Adipose tissue (tissue), 3 donors: Measurements from ENCODE around the gene TFF1. TPM values are rescaled to one million over a fixed set of nuclear protein-coding genes. Genes with fewer than 3 reads are reported as not detected.
"Not testable (repeated sequence)": the region's sequence is repeated elsewhere in the genome, so short reads cannot be mapped to it uniquely, and the experiment has no call there.

Source experiments
- H3K27ac ChIP-seq: one replicate; pipeline ENCODE4 v1.5.1; 2013; ENCODE audit warnings: low read depth, low read length
- WGBS, 3 donors: extraction: QIAGEN DNeasy Blood & Tissue Kit; methylation state at CpG; one replicate each; pipeline ENCODE4 v1.1.7; 2013; 5-methylcytosine and 5-hydroxymethylcytosine counted together
- polyA plus RNA-seq, 3 donors: library from polyadenylated mRNA; stranded (reverse); fragments of 200-250 nt; gene quantifications; one replicate each; pipeline ENCODE4 v1.2.3, GENCODE V29; 2013
- donor health status: healthy with polysubstance abuse.
- donor health status: Bipolar disorder and iron deficiency.
- donor health status: healthy.

TFF1 gene
- 100 to 1,000 TPM in 1 of 3 donors, 10 to 100 TPM in 1, 1 to 10 TPM in 1; 2.9 to 931 (median 66.4) TPM for polyA plus RNA-seq

DNA sequence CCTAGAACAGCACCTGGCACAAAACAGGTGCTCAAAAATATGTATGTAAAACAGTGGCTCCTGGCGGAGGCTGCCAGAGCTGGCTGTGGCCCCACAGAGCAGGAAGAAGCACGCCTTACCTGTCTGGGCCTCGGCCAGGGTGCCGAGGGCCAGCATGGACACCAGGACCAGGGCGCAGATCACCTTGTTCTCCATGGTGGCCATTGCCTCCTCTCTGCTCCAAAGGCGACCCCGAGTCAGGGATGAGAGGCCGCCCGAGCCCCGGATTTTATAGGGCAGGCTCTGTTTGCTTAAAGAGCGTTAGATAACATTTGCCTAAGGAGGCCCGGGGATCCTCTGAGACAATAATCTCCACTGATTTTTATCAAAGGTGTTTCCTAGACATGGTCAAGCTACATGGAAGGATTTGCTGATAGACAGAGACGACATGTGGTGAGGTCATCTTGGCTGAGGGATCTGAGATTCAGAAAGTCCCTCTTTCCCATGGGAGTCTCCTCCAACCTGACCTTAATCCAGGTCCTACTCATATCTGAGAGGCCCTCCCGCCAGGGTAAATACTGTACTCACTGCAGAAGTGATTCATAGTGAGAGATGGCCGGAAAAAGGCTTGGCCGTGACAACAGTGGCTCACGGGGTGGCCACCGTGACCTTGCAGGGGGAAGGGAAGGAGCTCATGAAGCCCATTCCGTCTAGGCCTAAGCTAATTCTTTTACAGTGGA lies at the start of gene TFF1:
Gene TFF1 (minus strand): TSS at position 244 of the 719 bp plus-strand sequence. CDS start 40 bp downstream, at position 204.
- H3K27ac ChIP-seq: no peak within 1 kb of the TSS
- 77 to 85% (median 82%) methylated on average over 19 of the region's 19 CpGs for WGBS, 3 donors

DNA sequence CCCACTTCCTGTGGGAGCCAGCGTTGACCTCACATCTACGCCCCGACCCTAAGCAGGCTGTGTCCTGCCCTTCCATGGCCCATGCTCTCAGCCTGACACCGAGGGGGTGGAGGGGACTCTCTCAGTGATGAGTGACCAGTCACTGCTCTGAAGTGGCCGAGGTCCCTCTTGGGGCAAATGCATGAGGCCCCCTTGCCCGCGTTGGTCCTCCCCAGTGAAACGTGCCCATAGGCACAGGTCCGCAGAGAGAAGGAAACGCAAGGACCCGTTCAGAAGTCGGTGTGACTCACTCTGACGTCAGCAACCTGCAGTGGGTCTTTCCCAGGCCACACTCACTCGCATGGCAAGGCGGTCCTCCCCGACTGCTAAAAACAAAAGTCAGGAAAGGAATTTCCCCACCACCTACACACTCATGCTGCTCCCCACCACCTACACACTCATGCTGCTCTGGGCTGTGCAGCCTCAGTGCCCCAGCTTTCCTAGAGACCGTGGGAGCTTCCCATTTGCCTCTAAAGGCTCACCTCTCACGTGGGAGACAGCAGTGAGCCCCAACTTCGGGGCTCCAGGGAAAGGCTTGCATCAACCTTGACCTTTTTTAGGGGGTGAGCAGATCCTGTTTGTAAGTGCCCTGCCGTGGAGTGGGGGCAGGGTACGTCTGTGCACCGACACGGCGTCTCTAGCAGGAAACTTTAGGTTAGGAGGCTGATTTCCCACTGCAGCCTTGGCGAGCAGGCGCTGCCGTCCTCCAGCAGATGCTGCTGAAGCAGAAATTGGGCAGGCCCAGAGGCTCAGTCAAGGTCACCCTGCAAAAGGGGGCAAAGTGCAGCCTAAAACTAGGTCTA lies 48.8 kb upstream of the TFF1 start:
- H3K27ac ChIP-seq: no peak overlapping the region
- 46 to 64% (median 56%) methylated on average over 25 to 27 of the region's 27 CpGs for WGBS, 3 donors

DNA sequence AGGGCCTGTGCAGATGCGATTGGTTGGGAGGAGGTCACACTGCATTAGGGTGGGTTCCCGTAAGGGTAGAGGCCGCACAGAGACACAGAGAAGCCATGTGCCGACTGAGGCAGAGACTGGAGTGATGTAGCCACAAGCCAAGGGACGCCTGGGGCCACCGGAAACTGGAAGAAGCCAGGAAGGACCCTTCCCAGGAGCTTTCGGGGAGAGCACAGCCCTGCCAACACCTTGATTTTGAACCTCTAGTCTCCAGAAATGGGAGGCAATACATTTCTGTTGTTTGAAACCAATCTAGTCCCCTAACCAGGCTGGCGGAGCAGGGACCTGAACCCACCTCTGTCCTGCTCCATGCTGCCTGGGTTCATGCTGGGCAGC lies 48.2 kb upstream of the TFF1 start:
- WGBS, 3 donors: 90 to 96% (median 90%) methylated on average over 8 of the region's 8 CpGs
- H3K27ac ChIP-seq: no peak overlapping the region

DNA sequence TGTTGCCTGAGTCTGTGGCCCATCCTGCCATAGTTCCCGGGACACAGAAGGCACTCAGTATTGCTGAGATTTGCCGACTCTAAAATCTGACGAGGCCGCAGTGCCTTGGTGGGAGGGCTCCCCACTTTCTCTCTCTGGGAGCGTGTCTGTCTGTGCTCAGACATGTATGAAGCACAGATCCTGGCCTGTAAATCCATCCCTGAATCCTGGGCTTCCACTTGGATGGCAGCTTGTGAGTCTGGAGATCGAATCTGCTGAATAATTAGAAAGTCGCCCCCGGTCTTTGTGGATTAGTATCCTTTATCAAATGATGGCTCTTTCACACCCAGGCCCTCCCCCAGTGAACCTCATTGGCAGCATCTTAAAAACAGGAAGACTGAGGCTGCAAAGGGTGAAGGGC lies 47.7 kb upstream of the TFF1 start:
- 92 to 94% (median 93%) methylated on average over 8 of the region's 8 CpGs for WGBS, 3 donors
- H3K27ac ChIP-seq: no peak overlapping the region

DNA sequence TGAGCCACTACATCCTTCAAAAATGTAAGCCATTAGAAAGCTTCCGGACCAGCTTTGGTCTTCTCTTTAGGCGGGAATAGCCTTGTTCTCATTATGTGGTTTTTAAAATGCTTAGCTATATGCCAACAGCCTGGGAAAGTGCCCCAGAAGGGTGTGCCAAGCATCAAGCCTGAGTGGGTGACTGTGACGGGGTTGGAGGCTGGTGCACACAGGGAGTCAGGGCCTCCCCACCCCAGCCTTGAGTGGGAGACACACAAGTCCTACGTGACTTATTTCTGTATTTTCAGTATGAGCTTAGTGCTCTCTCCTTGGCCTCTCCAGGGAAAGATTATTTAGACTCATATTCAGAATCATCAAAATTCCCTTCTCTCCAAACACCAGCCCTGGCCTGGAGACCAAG lies 47.2 kb upstream of the TFF1 start:
- H3K27ac ChIP-seq: no peak overlapping the region
- 88 to 90% (median 89%) methylated on average over 4 of the region's 4 CpGs for whole genome bisulfite sequencing, 3 donors

DNA sequence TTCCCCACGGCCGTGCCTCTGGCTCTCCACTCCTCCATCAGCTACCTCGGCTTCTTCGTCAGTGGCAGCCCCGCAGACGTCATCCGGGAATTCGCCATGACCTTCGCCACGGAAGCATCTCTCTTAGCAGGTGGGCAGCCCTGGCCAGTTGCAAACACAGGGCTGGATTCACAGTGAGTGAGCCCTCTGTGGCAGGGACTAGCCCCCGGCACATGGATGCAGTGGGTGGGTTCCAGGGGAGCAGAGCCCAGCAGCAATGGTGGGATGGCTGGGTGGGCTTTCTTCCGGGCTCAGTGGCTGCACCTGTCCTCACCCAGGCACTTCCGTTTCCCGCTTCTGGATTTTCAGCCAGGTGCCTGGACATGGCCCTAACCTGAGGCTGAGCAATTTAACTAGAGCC lies 46.8 kb upstream of the TFF1 start:
- no peak overlapping the region for H3K27ac ChIP-seq
- WGBS, 3 donors: 78 to 88% (median 81%) methylated on average over 14 of the region's 14 CpGs

DNA sequence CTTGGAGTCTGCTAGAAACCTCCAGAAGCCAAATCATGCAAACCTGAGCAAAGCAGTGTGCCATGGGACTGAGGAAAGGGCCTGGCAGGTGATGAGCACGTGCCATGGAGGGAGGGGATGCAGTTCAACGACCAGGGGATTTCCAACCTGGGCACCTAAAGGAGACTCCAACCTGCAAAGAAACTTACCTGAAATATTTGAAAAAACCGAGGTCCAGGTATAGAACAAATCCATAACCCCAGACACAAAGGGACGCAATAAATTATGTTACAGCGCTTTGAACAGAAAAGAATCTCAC lies 46.2 kb upstream of the TFF1 start:
- no peak overlapping the region for H3K27ac ChIP-seq
- WGBS, 3 donors: 79 to 89% (median 86%) methylated on average over 5 of the region's 5 CpGs

DNA sequence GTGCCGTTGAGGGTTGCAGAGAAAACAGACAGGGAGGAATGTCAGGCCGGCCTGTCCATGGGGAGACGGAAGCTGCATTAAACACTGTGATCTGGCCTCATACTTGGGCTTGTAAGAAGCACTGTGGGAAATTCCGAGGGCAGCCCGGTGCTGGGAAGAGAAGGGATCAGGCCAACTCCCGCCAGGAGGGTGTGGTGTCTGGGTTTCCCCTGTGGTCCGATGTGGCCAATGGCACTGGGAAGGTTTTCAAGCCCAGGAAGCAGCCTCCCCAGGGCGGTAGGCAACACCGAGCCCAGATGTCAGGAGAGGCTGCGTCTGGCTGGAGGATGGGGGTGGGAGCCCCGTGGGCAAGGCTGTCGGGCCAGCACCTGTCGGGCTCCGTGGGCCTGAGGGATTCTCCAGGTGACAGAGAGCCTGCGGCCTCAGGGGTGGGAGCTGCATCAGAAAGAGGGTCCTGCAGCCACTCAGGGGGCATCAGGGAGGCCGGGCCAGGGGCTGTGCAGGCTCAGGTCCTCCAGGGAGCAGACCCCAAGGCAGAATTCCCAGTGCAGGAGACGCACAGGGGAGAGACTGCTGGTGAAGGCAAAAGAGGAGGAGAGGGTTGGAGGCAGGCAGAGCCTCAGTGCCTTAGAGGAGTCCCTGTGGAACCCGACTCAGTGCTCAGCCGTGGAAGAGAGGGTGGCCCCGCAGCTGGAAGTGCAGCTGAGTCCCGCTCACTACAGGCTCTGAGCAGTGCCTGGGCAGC lies 45.7 kb upstream of the TFF1 start:
- 58 to 68% (median 62%) methylated on average over 21 of the region's 21 CpGs for WGBS, 3 donors
- H3K27ac ChIP-seq: no peak overlapping the region

DNA sequence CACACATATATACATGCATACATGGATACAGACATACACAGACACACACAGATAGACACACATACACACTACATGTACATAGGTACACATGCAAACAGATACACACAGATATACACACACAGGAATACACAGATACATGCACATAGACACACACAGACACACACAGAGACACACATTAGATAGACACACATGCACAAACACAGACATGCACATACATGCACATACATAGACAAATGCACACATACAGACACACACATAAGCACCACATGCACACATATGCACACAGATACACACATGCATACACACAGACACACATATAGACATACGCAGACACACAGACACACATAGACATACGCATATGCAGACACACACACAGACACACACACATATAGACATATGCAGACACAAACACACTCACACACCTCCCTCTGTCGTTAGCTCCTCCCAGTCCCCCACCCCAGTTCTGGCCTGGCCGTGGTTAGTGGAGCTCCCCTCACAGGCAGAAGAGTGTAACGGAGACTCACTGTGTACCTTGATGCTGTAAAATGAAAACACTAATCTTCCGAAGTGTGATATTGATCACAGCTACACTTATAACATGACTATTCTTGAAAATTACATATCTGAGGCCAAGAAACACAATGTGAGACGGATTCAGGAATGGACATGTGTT lies 45.0 kb upstream of the TFF1 start:
- 55 to 63% (median 62%) methylated on average over 7 of the region's 7 CpGs for WGBS, 3 donors
- H3K27ac ChIP-seq: no peak overlapping the region

DNA sequence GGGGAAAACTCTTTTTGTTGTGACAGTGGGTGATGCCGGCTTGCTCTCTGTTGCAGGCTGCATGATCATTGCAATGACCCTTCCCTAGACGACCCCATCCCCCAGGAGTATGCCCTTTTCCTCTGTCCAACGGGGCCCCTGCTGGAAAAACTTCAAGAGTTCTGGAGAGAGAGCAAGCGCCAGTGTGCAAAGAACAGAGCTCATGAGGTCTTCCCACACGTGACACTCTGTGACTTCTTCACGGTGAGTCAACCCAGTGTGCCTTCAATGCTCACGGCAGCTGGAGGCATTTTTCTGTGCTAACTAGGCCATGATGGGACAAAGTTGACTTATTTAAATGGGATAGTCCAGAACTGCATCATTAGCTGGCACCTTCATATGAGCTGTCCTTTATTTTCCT lies 43.0 kb upstream of the TFF1 start:
- no peak overlapping the region for H3K27ac ChIP-seq
- WGBS, 3 donors: 72 to 82% (median 73%) methylated on average over 7 of the region's 7 CpGs

DNA sequence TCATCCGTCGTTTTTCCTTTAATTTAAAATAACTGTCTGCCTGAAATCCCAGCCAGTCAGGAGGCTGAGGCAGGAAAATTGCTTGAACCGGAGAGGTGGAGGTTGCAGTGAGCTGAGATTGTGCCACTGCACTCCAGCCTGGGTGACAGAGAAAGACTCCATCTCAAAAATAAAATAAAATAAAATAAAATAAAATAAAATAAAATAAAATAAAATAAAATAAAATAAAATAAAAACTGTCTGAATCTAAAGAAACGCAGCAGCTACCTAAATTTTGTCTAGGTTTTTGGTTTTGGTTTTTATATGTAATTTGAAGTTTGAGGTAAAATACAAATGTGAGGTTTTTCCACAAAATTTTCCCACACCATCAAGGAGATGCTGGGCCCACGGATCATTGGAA lies 42.4 kb upstream of the TFF1 start:
- WGBS, 3 donors: 82 to 88% (median 87%) methylated on average over 5 of the region's 5 CpGs
- not testable (repeated sequence) for H3K27ac ChIP-seq

DNA sequence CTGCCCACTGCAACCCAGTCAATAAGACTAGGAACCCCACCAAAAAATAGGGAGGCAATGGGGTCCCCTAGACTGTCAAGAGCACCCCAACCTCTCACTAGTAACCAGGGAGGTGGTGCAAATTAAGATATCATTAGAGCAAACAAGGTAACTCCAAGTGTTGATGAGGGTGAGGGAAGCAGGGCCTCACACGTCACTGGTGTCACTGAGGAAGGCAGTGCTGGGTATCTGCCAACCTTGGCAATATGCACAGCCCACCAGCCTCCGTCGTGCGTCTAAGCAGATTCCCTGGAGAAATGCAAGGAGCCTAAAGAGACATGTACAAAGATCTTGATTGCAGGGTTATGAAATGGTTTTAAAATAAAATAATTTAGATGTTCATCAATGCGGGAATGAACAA lies 41.1 kb upstream of the TFF1 start:
- WGBS, 3 donors: 69 to 72% (median 69%) methylated on average over 5 of the region's 5 CpGs
- no peak overlapping the region for H3K27ac ChIP-seq

DNA sequence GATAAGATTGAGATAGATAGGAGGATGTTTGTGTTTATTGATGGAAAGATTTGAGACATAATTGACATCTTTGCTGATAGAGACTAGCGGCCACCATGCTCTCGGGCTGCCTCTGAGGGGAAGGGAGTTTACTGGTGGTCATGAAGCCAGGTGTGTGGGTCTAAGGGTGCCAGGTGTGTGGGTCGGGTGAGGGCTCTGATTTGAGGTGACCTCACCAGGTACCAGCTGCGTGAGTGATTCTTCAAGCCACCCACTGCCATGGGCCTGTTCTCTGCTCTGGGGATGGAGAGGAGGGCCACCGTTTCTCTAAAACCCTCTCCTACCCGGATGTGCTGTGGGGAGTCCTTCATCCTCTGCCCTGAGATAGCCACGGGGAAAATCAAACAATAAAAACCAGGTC lies 40.5 kb upstream of the TFF1 start:
- 79 to 85% (median 79%) methylated on average over 7 of the region's 7 CpGs for WGBS, 3 donors
- H3K27ac ChIP-seq: no peak overlapping the region

DNA sequence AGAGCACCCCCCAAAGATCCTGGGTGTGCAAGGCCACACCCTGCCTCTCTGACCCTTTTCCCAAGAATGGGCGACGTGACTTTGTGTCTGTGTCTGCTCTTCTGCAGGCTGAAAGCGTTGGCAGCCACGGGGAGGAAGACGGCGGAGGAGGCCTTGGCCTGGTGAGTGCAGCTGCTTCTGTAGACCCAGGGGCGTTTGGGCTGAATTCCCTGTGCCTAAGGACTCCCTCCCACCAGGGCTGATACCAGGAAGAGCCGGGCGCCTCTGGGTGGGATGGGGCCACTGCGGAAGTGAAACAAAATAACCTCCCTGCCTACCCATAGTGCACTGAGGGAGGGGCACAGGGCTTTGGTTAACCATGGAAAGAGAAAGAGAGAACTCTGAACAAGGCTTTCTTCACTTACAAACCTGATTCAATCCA lies 39.9 kb upstream of the TFF1 start:
- 68 to 81% (median 76%) methylated on average over 10 of the region's 10 CpGs for WGBS, 3 donors
- H3K27ac ChIP-seq: no peak overlapping the region

DNA sequence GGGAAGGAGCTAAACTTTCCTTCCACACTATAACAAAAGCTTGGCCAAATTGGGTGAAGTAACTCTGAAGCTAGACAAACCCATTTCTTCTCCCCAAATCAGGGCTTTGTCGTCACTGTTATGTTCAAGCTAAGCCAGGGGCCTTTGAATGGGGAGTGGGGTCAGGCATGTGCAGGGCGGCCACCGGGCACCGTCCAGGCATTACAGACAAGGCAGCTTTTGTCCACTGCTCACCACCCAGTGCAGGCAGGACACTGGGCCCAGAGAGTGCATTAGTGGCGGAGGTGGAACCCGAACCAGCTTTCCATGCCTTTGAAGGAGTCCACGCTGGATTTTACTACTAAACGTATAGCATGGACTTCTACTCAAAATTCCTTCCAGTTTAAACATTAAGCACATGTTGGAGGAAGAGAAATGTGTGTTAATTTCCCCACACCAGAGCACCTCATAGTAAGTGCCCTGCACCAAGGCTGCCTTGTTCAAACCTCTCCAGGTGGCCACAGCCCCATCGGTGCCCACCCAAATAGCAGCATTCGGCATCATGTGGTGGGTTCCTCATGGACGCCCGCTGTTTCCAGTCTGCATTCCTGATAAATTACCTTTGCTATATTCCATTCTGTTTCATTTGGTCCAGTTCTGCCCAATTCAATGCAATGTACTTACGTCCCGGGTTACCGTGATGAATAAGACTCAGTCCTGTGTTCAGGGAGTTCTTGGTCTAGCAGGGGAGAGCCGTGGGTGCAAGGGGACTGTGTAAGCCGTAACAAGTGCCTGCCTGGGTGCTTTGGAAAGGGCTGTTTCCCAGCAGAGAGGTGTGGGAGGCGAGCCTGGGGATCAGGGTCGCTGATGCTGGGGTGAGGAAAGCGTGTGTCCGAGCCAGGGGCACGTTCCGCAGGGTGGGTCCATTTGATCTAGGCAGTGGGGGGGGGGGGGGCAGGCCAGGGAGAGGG lies 39.0 kb upstream of the TFF1 start:
- WGBS, 3 donors: 83 to 89% (median 88%) methylated on average over 23 of the region's 23 CpGs
- H3K27ac ChIP-seq: no peak overlapping the region

DNA sequence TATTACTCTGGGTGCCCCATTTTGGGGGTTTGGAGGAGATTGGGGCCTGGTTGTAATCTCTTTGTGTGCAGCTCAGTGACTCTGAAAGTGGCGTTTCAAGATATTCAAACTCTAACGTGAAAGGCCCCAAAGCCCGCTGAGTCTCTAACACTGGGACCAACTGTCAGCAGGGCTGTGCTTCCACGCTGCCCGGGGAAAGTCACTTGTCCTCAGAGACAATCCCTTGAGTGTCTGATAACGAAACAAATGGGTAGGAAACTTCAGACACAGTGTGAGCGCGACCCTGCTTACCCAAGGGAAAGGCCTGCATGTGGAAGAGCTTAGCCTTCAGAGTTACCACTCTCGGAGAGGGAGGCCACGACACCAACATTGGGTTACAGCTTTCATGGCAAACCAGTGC lies 38.2 kb upstream of the TFF1 start:
- WGBS, 3 donors: 83 to 86% (median 85%) methylated on average over 10 of the region's 10 CpGs
- H3K27ac ChIP-seq: no peak overlapping the region

DNA sequence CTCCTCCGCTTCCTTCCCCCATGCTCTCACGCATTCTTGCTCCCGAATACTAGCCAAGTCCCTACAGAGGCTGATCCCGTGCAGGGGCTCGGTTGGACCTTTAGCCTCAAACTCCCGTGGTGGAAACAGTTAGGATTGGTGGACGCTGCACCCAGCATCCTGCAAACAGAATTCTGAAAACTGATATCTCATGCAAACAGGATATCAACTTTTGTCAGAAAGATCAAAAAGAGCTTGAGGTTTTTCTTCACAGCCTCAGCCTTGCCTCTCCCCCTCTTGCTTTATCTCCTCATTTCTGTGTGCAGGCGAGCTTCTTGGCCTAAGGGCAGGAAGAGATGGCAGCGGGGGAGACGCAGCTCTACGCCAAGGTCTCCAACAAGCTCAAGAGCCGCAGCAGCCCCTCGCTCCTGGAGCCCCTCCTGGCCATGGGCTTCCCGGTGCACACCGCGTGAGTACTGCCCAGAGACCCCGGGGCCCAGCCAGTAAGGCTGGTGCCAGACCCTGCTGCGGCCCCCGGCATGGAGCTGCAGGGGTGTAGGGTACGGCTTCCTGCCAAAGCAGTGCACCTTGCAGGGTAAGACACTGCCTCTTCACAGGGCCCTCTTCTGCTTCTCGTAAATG lies 37.4 kb upstream of the TFF1 start, which contains the start of gene UBASH3A:
Gene UBASH3A (plus strand): TSS at position 292 of the 621 bp plus-strand sequence. CDS start 44 bp downstream, at position 336.
- WGBS, 3 donors: 69 to 87% (median 72%) methylated on average over 21 of the region's 21 CpGs
- H3K27ac ChIP-seq: no peak within 1 kb of the TSS
